ENCODE measurements around the gene QRICH1.

DNA sequence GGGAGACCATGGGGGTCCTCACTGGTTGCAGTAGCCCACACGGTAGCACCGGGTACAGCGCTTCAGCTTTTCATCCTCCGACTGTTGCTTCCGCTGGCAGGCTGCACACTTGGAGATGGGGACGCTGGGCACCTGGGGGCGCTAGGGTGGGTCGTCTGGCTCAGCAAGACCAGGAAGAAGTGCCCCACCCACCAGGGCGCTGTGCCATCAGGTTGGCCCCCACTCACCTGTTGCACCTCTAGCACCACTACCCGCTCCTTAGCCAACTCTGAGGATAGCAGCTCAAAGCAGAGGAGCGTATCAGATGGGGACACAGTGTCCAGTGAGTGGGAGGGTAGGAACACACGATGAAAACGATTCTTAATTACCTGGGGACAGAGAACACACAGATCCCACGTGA, 18.4 kb upstream of the QRICH1 start:
- no peak for TF ChIP-seq POLR2A (IDR thresholded peaks at IDR 0.05)
- TF ChIP-seq, protein P1, sequence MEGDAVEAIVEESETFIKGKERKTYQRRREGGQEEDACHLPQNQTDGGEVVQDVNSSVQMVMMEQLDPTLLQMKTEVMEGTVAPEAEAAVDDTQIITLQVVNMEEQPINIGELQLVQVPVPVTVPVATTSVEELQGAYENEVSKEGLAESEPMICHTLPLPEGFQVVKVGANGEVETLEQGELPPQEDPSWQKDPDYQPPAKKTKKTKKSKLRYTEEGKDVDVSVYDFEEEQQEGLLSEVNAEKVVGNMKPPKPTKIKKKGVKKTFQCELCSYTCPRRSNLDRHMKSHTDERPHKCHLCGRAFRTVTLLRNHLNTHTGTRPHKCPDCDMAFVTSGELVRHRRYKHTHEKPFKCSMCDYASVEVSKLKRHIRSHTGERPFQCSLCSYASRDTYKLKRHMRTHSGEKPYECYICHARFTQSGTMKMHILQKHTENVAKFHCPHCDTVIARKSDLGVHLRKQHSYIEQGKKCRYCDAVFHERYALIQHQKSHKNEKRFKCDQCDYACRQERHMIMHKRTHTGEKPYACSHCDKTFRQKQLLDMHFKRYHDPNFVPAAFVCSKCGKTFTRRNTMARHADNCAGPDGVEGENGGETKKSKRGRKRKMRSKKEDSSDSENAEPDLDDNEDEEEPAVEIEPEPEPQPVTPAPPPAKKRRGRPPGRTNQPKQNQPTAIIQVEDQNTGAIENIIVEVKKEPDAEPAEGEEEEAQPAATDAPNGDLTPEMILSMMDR (IDR thresholded peaks at IDR 0.05 in 4 of 5, conservative IDR thresholded peaks at IDR 0.05 in 1 of 5), result no peak

Data from gastrocnemius medialis (tissue), 4 donors.